ENCODE measurements around the gene PPP1R13L. TPM values are rescaled to one million over a fixed set of nuclear protein-coding genes. Genes with fewer than 3 reads are reported as not detected.

PPP1R13L gene
- total and polyA plus RNA-seq, 2 donors (not counting 1 experiment from before 2014, with no cell fraction given): 7.4 to 9.2 TPM

GRCh38 chr19:45349126-45349415 lies 55.8 kb downstream of the PPP1R13L start:
- H3K9me3 Mint-ChIP-seq (ENCODE audit: insufficient read depth): no peaks in the 10 kb centered on the region
- no peak overlapping the region for H3K4me3 Mint-ChIP-seq
- intact Hi-C loops (cut with micrococcal nuclease): no loop called here
- TF ChIP-seq EZH2 (IDR thresholded peaks at IDR 0.05; ENCODE audit: borderline replicate concordance, insufficient read depth, low read depth, low read length, poor library complexity, severe bottlenecking) (no peak), CTCF (IDR thresholded peaks at IDR 0.05) (no peak)
- H4K20me1 ChIP-seq (ENCODE audit: control insufficient read depth, insufficient read depth, low read length, poor library complexity, severe bottlenecking): no peaks in the 10 kb centered on the region
- no peaks in the 10 kb centered on the region for H3K79me2 ChIP-seq (ENCODE audit: control insufficient read depth, insufficient read depth, low read length)
- H3K27ac ChIP-seq (ENCODE audit: low read length in 2 of 2): no peak overlapping the region
- peaks cover 1 to 3% of the 10 kb centered on the region in 2 experiments for H3K36me3 ChIP-seq (replicated peaks in 1 of 2; ENCODE audit: control extremely low read depth in 1 of 2, control insufficient read depth in 1 of 2, extremely low read depth in 1 of 2, insufficient read depth in 2 of 2, low read length in 1 of 2)
- ATAC-seq (ENCODE audit: low read depth) (no peak), DNase-seq (no peak)
- CTCF ChIA-PET: no interaction called here
- H3K27me3 ChIP-seq (replicated peaks in 1 of 4; ENCODE audit: control extremely low read depth in 1 of 4, control insufficient read depth in 3 of 4, insufficient read depth in 4 of 4, low read length in 3 of 4): peaks cover 0 to 17% (median 0%) of the 10 kb centered on the region in 4 experiments
- H3K4me3 ChIP-seq (ENCODE audit: control extremely low read depth in 1 of 5, extremely low read depth in 1 of 5, insufficient read depth in 1 of 5, low read depth in 2 of 5, low read length in 4 of 5): no peak overlapping the region
- peaks cover 14% of the 10 kb centered on the region for H3K27me3 Mint-ChIP-seq
- H3K4me2 ChIP-seq (replicated peaks; ENCODE audit: low read depth, low read length, poor library complexity, severe bottlenecking): no peak overlapping the region
- no peaks in the 10 kb centered on the region for H3K4me1 ChIP-seq (ENCODE audit: control insufficient read depth in 2 of 2, insufficient read depth in 2 of 2, low read length in 2 of 2)
- WGBS (ENCODE audit: insufficient coverage): 72% methylated on average over 3 of the region's 3 CpGs
- H3K9ac ChIP-seq (ENCODE audit: low read length): no peak overlapping the region
- POLR2A ChIA-PET: no interaction called here
- H3K4me1 Mint-ChIP-seq: no peaks in the 10 kb centered on the region
- no peak overlapping the region for H2AFZ ChIP-seq (ENCODE audit: insufficient read depth, low read depth, low read length, poor library complexity, severe bottlenecking)
- no peak overlapping the region for H3K27ac Mint-ChIP-seq
- H3K9me3 ChIP-seq (ENCODE audit: control extremely low read depth in 1 of 3, control insufficient read depth in 2 of 3, insufficient read depth in 1 of 3, low read length in 2 of 3): no peaks in the 10 kb centered on the region

GRCh38 chr19:45348367-45349125 lies 56.3 kb downstream of the PPP1R13L start:
- CTCF ChIA-PET: no interaction called here
- Histone ChIP-seq H3K9ac (ENCODE audit: low read length) (no peak overlapping the region), H3K9me3 (ENCODE audit: control extremely low read depth in 1 of 3, control insufficient read depth in 2 of 3, insufficient read depth in 1 of 3, low read length in 2 of 3) (no peaks in the 10 kb centered on the region), H3K4me1 (ENCODE audit: control insufficient read depth in 2 of 2, insufficient read depth in 2 of 2, low read length in 2 of 2) (no peaks in the 10 kb centered on the region), H2AFZ (ENCODE audit: insufficient read depth, low read depth, low read length, poor library complexity, severe bottlenecking) (no peak overlapping the region), H3K27me3 (replicated peaks in 1 of 4; ENCODE audit: control extremely low read depth in 1 of 4, control insufficient read depth in 3 of 4, insufficient read depth in 4 of 4, low read length in 3 of 4) (peaks cover 0 to 17% (median 0%) of the 10 kb centered on the region in 4 experiments), H3K4me3 (ENCODE audit: control extremely low read depth in 1 of 5, extremely low read depth in 1 of 5, insufficient read depth in 1 of 5, low read depth in 2 of 5, low read length in 4 of 5) (no peak overlapping the region), H3K4me2 (replicated peaks; ENCODE audit: low read depth, low read length, poor library complexity, severe bottlenecking) (no peak overlapping the region), H4K20me1 (ENCODE audit: control insufficient read depth, insufficient read depth, low read length, poor library complexity, severe bottlenecking) (no peaks in the 10 kb centered on the region), H3K79me2 (ENCODE audit: control insufficient read depth, insufficient read depth, low read length) (no peaks in the 10 kb centered on the region), H3K27ac (ENCODE audit: low read length in 2 of 2) (no peak overlapping the region), H3K36me3 (replicated peaks in 1 of 2; ENCODE audit: control extremely low read depth in 1 of 2, control insufficient read depth in 1 of 2, extremely low read depth in 1 of 2, insufficient read depth in 2 of 2, low read length in 1 of 2) (peaks cover under 1 to 2% of the 10 kb centered on the region in 2 experiments)
- no peak overlapping the region for H3K27ac Mint-ChIP-seq
- intact Hi-C loops (cut with micrococcal nuclease): no loop called here
- POLR2A ChIA-PET: no interaction called here
- H3K4me1 Mint-ChIP-seq: no peaks in the 10 kb centered on the region
- no peaks in the 10 kb centered on the region for H3K9me3 Mint-ChIP-seq (ENCODE audit: insufficient read depth)
- H3K27me3 Mint-ChIP-seq: peaks cover 16% of the 10 kb centered on the region
- no peak for TF ChIP-seq CTCF (IDR thresholded peaks at IDR 0.05)
- no peak for TF ChIP-seq EZH2 (IDR thresholded peaks at IDR 0.05; ENCODE audit: borderline replicate concordance, insufficient read depth, low read depth, low read length, poor library complexity, severe bottlenecking)
- ATAC-seq (ENCODE audit: low read depth): no peak
- DNase-seq: no peak
- no peak overlapping the region for H3K4me3 Mint-ChIP-seq
- WGBS (ENCODE audit: insufficient coverage): 82% methylated on average over 23 of the region's 23 CpGs

Measured in B cell (primary cell).